Neural cell (in vitro differentiated cells): ENCODE results near the gene FBXO10. TPM values are rescaled to one million over a fixed set of nuclear protein-coding genes. Genes with fewer than 3 reads are reported as not detected.

Experiments
- H2AFZ ChIP-seq: fragments of 200-600, 300-800 bp; sonication (generic), shearing (Covaris generic); 2 replicates; pipeline ENCODE4 v1.6.0; 2014; ENCODE audit warnings: low read depth, mild to moderate bottlenecking, antibody characterized with exemption, low read length, moderate library complexity
- H3F3A ChIP-seq: fragments of 200-600 bp; shearing (Covaris generic); 2 replicates; pipeline ENCODE4 v1.6.1; 2016; ENCODE audit warnings: mild to moderate bottlenecking, moderate library complexity, mixed read lengths, antibody characterized with exemption, low read length; ENCODE audit not compliant: insufficient read depth, poor library complexity, severe bottlenecking
- H3K27ac ChIP-seq: fragments of 200-600, 300-800 bp; sonication (generic), shearing (Covaris generic); 2 replicates; pipeline ENCODE4 v1.5.1; 2014; ENCODE audit warnings: mild to moderate bottlenecking, low read length, moderate library complexity
- H3K27me3 ChIP-seq: fragments of 300-800, 200-600 bp; sonication (generic), shearing (Covaris generic); 2 replicates; pipeline ENCODE4 v1.6.0; 2014; ENCODE audit warnings: mild to moderate bottlenecking, low read depth, low read length, moderate library complexity; ENCODE audit not compliant: insufficient read depth
- H3K36me3 ChIP-seq: fragments of 300-800, 200-600 bp; sonication (generic), shearing (Covaris generic); 2 replicates; pipeline ENCODE4 v1.5.1; 2014; ENCODE audit warnings: mild to moderate bottlenecking, antibody characterized with exemption, low read length, moderate library complexity; ENCODE audit not compliant: insufficient read depth
- H3K4me2 ChIP-seq: fragments of 300-800, 200-600 bp; sonication (generic), shearing (Covaris generic); 2 replicates; pipeline ENCODE4 v1.6.0; 2014; ENCODE audit warnings: mild to moderate bottlenecking, low read length
- H3K4me3 ChIP-seq: fragments of 300-800, 200-600 bp; sonication (generic), shearing (Covaris generic); 2 replicates; pipeline ENCODE4 v1.5.1; 2014; ENCODE audit warnings: mild to moderate bottlenecking, low read length, moderate library complexity
- H3K79me2 ChIP-seq: fragments of 200-600 bp; shearing (Covaris generic); replicated peaks from 2 replicates; pipeline ENCODE4 v1.6.0; 2014; ENCODE audit warnings: mild to moderate bottlenecking, low read length, moderate library complexity; ENCODE audit not compliant: insufficient read depth
- H3K9ac ChIP-seq: fragments of 300-800, 200-600 bp; sonication (generic), shearing (Covaris generic); 2 replicates; pipeline ENCODE4 v1.6.1; 2016; ENCODE audit warnings: mild to moderate bottlenecking, low read length, mixed read lengths
- H3K9me2 ChIP-seq: fragments of 200-600 bp; shearing (Covaris generic); 2 replicates; pipeline ENCODE4 v1.6.1; 2016; ENCODE audit warnings: mild to moderate bottlenecking, low read length, mixed read lengths; ENCODE audit not compliant: insufficient read depth
- H3K9me3 ChIP-seq: fragments of 200-600, 300-800 bp; sonication (generic), shearing (Covaris generic); 2 replicates; pipeline ENCODE4 v1.6.1; 2016; ENCODE audit warnings: mild to moderate bottlenecking, mixed run types, low read length, moderate library complexity, mixed read lengths
- H4K20me1 ChIP-seq: fragments of 200-600 bp; shearing (Covaris generic); 2 replicates; pipeline ENCODE4 v1.6.1; 2016; ENCODE audit warnings: mild to moderate bottlenecking, mixed run types; ENCODE audit not compliant: insufficient read depth
- EP300 ChIP-seq: fragments of 450-650 bp; conservative IDR thresholded peaks from 2 replicates; pipeline ENCODE4 v1.6.1; 2014; ENCODE audit warnings: antibody characterized with exemption, mild to moderate bottlenecking, moderate library complexity; ENCODE audit not compliant: poor library complexity, severe bottlenecking
- EZH2 ChIP-seq: fragments of 200-600, 300-800 bp; shearing (Covaris generic), sonication (generic); IDR thresholded peaks from 2 replicates; pipeline ENCODE4 v1.6.1; 2014; ENCODE audit warnings: antibody characterized with exemption, low read length, borderline replicate concordance, mild to moderate bottlenecking; ENCODE audit not compliant: insufficient read depth, poor library complexity, severe bottlenecking
- MXI1 ChIP-seq: fragments of 450-650 bp; conservative IDR thresholded peaks from 2 replicates; pipeline ENCODE4 v1.6.1; 2014; ENCODE audit warnings: antibody characterized with exemption, mild to moderate bottlenecking; ENCODE audit not compliant: poor library complexity, severe bottlenecking
- POLR2AphosphoS5 ChIP-seq: IDR thresholded peaks from 2 replicates; pipeline ENCODE4 v1.6.1; 2012
- RAD21 ChIP-seq: fragments of 450-650 bp; conservative IDR thresholded peaks from 2 replicates; pipeline ENCODE4 v1.6.1; 2014; ENCODE audit warnings: antibody characterized with exemption, mild to moderate bottlenecking, moderate library complexity
- SMC3 ChIP-seq: fragments of 450-650 bp; conservative IDR thresholded peaks from 2 replicates; pipeline ENCODE4 v1.6.1; 2014; ENCODE audit warnings: antibody characterized with exemption, mild to moderate bottlenecking, moderate library complexity; ENCODE audit not compliant: poor library complexity
- TAF1 ChIP-seq: IDR thresholded peaks from 2 replicates; pipeline ENCODE4 v1.6.1; 2012; ENCODE audit warnings: low read depth
- polyA plus RNA-seq: library from polyadenylated mRNA; depleted of rRNA; stranded (reverse); fragments of >200 nt; gene quantifications from 2 replicates; pipeline ENCODE4 v1.2.3, GENCODE V29; 2014
- TF ChIP-seq, protein P1 (sequence below): IDR thresholded peaks from 2 replicates; pipeline ENCODE4 v1.6.1; 2012; ENCODE audit warnings: borderline replicate concordance
- TF ChIP-seq, protein P2 (sequence below): fragments of 450-650 bp; IDR thresholded peaks from 2 replicates; pipeline ENCODE4 v1.5.1; 2014; ENCODE audit warnings: antibody characterized with exemption, mild to moderate bottlenecking, moderate library complexity; ENCODE audit not compliant: poor library complexity, severe bottlenecking

FBXO10 gene
- polyA plus RNA-seq, 1 donor from 2014 or later, result 16.0 TPM

DNA sequence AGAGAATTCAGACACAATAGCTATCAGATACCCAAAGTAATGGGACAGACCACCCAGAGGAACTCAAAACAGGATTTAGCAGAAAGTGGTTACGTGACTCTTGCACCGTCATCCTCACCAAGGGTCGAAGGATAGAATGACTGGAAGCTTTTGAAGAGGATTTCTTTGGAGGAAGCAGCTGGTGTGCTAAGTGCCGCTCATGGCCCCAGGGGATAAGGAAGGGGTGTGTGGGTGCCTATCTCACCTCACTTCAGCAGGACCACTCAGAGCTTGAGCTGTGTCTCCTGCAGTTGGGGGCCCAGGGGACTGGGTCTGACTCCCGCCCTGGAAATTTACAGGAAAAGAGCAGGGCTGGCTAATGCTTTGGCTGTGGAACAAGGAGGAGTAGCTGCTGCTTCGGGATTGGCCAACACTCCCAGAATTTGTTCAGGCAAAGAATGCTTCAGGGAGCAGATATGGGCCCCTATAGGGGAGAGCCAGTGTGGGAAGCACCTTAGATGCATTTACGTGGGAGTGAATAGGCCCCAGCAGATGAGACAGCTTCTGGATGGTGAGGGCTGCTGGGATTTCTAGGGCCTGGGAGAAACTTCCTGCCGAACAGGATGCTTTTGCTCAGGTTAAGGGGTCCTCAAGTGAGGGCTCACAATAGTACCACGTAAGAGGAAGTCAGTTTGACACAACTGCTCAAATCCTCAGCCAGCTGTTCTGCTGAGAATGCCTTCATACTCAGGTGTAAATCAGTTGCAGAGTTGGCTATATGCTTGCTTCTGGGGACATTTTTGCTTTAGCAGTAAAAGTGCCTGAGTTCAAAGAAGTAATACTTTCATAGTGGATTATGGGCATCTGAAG lies 45.3 kb upstream of the FBXO10 start:
- Histone ChIP-seq H3K27me3 (no peaks in the 10 kb centered on the region), H3K9me2 (no peaks in the 10 kb centered on the region), H3K9me3 (no peaks in the 10 kb centered on the region), H2AFZ (no peak overlapping the region), H3K79me2 (no peaks in the 10 kb centered on the region), H4K20me1 (no peaks in the 10 kb centered on the region), H3K27ac (no peak overlapping the region), H3K36me3 (no peaks in the 10 kb centered on the region), H3K4me3 (no peak overlapping the region), H3K4me2 (no peak overlapping the region), H3F3A (no peaks in the 10 kb centered on the region), H3K9ac (no peak overlapping the region)
- TF ChIP-seq EZH2 (no peak), RAD21 (no peak), POLR2AphosphoS5 (no peak), SMC3 (no peak), EP300 (no peak), TAF1 (no peak), MXI1 (no peak)
- TF ChIP-seq, protein P1, sequence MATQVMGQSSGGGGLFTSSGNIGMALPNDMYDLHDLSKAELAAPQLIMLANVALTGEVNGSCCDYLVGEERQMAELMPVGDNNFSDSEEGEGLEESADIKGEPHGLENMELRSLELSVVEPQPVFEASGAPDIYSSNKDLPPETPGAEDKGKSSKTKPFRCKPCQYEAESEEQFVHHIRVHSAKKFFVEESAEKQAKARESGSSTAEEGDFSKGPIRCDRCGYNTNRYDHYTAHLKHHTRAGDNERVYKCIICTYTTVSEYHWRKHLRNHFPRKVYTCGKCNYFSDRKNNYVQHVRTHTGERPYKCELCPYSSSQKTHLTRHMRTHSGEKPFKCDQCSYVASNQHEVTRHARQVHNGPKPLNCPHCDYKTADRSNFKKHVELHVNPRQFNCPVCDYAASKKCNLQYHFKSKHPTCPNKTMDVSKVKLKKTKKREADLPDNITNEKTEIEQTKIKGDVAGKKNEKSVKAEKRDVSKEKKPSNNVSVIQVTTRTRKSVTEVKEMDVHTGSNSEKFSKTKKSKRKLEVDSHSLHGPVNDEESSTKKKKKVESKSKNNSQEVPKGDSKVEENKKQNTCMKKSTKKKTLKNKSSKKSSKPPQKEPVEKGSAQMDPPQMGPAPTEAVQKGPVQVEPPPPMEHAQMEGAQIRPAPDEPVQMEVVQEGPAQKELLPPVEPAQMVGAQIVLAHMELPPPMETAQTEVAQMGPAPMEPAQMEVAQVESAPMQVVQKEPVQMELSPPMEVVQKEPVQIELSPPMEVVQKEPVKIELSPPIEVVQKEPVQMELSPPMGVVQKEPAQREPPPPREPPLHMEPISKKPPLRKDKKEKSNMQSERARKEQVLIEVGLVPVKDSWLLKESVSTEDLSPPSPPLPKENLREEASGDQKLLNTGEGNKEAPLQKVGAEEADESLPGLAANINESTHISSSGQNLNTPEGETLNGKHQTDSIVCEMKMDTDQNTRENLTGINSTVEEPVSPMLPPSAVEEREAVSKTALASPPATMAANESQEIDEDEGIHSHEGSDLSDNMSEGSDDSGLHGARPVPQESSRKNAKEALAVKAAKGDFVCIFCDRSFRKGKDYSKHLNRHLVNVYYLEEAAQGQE, result no peak
- TF ChIP-seq, protein P2, sequence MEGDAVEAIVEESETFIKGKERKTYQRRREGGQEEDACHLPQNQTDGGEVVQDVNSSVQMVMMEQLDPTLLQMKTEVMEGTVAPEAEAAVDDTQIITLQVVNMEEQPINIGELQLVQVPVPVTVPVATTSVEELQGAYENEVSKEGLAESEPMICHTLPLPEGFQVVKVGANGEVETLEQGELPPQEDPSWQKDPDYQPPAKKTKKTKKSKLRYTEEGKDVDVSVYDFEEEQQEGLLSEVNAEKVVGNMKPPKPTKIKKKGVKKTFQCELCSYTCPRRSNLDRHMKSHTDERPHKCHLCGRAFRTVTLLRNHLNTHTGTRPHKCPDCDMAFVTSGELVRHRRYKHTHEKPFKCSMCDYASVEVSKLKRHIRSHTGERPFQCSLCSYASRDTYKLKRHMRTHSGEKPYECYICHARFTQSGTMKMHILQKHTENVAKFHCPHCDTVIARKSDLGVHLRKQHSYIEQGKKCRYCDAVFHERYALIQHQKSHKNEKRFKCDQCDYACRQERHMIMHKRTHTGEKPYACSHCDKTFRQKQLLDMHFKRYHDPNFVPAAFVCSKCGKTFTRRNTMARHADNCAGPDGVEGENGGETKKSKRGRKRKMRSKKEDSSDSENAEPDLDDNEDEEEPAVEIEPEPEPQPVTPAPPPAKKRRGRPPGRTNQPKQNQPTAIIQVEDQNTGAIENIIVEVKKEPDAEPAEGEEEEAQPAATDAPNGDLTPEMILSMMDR, result no peak

DNA sequence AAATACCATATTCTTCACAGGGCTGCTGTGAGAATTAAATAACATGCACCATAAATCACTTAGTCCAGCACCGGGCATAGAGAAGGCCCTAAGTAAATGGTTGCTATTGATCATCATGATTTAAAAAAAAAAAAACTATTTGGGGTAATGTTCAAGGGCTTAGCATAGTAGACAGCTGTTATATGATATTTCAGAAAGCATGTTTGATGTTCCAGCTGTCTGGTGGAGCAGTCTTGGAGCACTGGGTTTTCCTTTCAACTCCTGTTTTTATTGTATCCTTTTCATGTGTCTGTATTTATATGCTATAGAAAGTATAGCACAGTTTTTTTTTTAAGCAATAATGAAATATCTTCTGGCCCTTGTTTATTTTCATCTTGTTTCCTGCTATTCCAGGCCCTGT lies 44.2 kb upstream of the FBXO10 start:
- TF ChIP-seq POLR2AphosphoS5 (no peak), SMC3 (no peak), TAF1 (no peak), MXI1 (no peak), EZH2 (no peak), EP300 (no peak), RAD21 (no peak)
- TF ChIP-seq, protein P1, result no peak
- TF ChIP-seq, protein P2, result no peak
- H3K36me3 ChIP-seq, result no peaks in the 10 kb centered on the region
- H3K9me3 ChIP-seq, result no peaks in the 10 kb centered on the region
- H2AFZ ChIP-seq, result no peak overlapping the region
- H4K20me1 ChIP-seq, result no peaks in the 10 kb centered on the region
- no peak overlapping the region for H3K9ac ChIP-seq
- no peaks in the 10 kb centered on the region for H3K27me3 ChIP-seq
- H3K9me2 ChIP-seq, result no peaks in the 10 kb centered on the region
- no peaks in the 10 kb centered on the region for H3F3A ChIP-seq
- H3K27ac ChIP-seq, result no peak overlapping the region
- H3K79me2 ChIP-seq, result no peaks in the 10 kb centered on the region
- no peak overlapping the region for H3K4me2 ChIP-seq
- H3K4me3 ChIP-seq, result no peak overlapping the region
